Measurements from ENCODE around the gene MUC15.

The MUC15 gene

GRCh38 chr11:26527685-26528084, 44.4 kb downstream of the MUC15 start:
- H3K4me3 ChIP-seq (ENCODE audit: low read depth, low read length): no peak overlapping the region
- no peak for TF ChIP-seq CTCF (IDR thresholded peaks at IDR 0.05; ENCODE audit: insufficient read depth, low read depth, low read length, missing control alignments)
- DNase-seq (ENCODE audit: low read depth): no peak

- TF ChIP-seq CTCF (IDR thresholded peaks at IDR 0.05; ENCODE audit: insufficient read depth, low read depth, low read length, missing control alignments): peak; percentile 33
- DNase-seq (ENCODE audit: low read depth): peak; percentile 45
- H3K4me3 ChIP-seq (ENCODE audit: low read depth, low read length): no peak overlapping the region
Observed at GRCh38 chr11:26522912-26523610, 49.0 kb downstream of the MUC15 start.

DNA sequence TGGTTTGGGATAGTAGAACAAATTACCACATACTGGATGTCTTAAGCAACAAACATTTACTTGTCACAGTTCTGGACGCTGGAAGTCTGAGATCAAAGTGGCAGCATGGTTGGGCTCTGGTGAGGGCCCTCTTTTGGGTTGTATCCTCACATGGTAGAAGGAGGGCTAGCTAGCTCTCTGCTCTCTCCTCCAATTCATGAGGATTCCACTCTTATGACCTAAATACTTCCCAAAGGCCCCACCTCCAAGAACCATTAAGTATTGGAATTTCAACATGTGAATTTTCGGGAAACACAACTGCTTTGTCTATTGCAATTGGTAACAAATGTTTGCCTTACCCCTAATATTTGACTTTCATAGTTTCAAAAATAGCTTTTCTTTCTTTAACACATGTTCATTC, 52.6 kb downstream of the MUC15 start:
- H3K4me3 ChIP-seq (ENCODE audit: low read depth, low read length): no peak overlapping the region
- TF ChIP-seq CTCF (IDR thresholded peaks at IDR 0.05; ENCODE audit: insufficient read depth, low read depth, low read length, missing control alignments): no peak
- DNase-seq (ENCODE audit: low read depth): no peak

GRCh38 chr11:26512196-26512595, 59.9 kb downstream of the MUC15 start:
- H3K4me3 ChIP-seq (ENCODE audit: low read depth, low read length): no peak overlapping the region
- no peak for DNase-seq (ENCODE audit: low read depth)
- no peak for TF ChIP-seq CTCF (IDR thresholded peaks at IDR 0.05; ENCODE audit: insufficient read depth, low read depth, low read length, missing control alignments)

DNA sequence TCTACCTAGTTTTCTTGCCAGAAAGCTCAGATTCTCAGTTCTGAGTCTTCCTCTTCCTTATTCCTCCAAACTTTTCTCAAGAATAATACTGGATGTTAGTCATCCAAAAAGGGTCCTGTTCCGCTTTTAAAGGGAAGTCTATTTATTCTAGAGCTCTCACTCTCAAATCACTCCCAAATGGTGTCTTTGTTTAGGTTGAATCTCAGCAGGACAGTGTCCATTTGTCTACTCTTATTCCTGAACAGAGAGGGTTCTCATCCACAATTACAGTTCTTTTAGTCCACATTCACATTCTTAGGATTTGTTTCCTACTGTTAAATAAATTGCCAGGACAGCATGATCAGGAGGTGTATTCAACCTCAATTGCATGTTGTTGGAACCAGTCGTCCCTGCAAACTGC, 61.3 kb downstream of the MUC15 start:
- no peak for DNase-seq (ENCODE audit: low read depth)
- TF ChIP-seq CTCF (IDR thresholded peaks at IDR 0.05; ENCODE audit: insufficient read depth, low read depth, low read length, missing control alignments): no peak

DNA sequence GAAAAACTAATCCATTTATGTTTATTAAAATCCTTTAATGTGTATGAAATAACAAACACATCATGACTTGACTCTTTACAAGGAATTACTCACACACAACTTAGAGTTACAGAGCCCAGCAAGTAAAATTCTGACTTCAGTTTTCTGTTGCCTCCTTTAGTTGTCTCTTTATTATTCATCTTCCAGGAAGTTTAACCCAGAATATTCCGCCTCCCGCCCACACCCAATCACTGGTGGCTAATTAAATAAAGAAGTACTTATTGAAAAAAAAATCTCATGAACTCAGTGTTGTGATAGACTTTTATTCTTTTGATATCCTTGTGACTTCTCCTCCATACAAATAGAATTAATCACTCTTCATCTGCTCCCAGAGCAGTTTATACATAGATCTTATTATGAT, 61.9 kb downstream of the MUC15 start:
- H3K4me3 ChIP-seq (ENCODE audit: low read depth, low read length): no peak overlapping the region
- no peak for DNase-seq (ENCODE audit: low read depth)
- TF ChIP-seq CTCF (IDR thresholded peaks at IDR 0.05; ENCODE audit: insufficient read depth, low read depth, low read length, missing control alignments): no peak

More for the DNA sequence above, 61.3 kb downstream of the MUC15 start:
- H3K4me3 ChIP-seq (ENCODE audit: low read depth, low read length): no peak overlapping the region
